ENCODE data around the gene PKD1.

Gene PKD1

GRCh38 chr16:2086106-2086742, 49.5 kb downstream of the PKD1 start:
- no peak for DNase-seq

DNA sequence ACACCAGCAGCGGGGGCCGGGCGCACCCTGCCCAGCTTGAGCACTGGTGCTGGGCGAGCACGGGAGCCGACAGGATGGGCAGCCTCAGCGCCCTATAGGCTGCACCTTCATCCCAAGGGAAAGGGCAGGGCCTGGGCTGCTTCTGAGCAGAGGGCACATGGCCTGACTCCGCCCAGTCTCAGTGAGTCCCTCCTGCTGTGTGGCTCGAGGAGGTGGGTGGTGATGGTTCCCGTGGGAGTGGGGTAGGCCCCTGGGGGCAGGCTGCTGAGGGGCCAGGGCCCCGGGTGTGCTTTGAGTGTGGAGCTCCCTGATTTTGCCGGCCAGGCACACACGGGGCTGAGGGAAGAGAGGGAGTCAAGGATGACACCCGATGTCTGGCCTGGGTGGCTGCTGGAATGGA, 50.0 kb downstream of the PKD1 start:
- no peak for DNase-seq

DNA sequence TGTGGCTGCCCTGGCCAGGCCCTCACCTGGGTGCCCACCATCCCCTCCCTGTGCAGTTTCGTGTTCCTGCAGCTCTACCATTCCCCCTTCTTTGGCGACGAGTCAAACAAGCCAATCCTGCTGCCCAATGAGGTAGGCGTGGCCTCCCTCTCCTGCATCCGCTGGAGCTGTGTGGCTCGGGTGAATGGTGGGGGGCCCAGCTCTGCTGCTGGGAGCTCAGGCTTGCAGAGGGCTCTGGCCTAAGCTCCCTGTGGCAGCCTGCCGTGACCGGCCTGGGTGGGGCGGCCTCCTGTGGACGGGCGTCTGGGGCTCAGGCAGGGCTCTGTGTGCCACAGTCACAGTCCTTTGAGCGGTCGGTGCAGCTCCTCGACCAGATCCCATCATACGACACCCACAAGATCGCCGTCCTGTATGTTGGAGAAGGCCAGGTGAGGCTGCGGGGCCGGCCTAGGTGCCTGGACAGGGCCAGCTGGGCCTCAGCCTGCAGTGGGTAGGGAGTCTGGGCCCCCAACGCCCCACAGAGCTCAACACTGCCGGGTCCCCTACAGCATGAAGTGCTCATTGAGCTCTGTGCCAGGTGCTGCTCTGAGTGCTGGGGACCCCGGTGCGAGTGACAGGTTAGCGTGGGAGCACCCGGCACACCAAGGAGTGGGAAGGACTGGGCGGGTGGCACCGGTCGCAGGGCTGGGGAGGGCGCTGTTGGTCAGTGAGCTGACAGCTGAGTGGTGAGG, 50.6 kb downstream of the PKD1 start:
- DNase-seq: no peak

DNA sequence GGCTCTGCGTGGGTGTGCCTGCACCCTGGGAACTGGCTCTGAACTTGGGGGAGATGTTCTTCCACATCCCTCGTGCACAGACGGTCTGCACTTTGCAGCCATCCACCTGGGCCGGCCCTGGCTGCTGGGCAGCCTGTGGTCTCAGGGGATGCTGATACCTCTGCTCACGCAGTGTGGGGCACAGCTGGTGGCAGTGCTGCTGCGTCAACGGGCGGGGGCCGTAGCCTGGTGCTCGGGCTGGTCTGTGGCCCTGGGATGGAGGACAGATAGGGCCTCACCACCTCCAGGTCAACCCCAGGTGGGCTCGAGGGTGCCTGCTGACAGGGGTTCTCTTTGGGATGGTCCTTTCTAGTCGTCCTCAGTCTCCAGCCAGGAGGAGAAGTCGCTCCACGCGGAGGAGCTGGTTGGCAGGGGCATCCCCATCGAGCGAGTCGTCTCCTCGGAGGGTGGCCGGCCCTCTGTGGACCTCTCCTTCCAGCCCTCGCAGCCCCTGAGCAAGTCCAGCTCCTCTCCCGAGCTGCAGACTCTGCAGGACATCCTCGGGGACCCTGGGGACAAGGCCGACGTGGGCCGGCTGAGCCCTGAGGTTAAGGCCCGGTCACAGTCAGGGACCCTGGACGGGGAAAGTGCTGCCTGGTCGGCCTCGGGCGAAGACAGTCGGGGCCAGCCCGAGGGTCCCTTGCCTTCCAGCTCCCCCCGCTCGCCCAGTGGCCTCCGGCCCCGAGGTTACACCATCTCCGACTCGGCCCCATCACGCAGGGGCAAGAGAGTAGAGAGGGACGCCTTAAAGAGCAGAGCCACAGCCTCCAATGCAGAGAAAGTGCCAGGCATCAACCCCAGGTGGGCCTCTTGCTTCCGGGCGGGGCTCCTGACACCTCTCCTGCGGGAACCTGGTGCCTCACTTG, 51.6 kb downstream of the PKD1 start:
- no peak for DNase-seq

GRCh38 chr16:2083409-2083808, 52.3 kb downstream of the PKD1 start:
- DNase-seq: no peak

GRCh38 chr16:2082983-2083364, 52.7 kb downstream of the PKD1 start:
- DNase-seq: no peak

- peak; percentile 88 for DNase-seq
Measured at GRCh38 chr16:2082171-2082982, 53.3 kb downstream of the PKD1 start.

DNA sequence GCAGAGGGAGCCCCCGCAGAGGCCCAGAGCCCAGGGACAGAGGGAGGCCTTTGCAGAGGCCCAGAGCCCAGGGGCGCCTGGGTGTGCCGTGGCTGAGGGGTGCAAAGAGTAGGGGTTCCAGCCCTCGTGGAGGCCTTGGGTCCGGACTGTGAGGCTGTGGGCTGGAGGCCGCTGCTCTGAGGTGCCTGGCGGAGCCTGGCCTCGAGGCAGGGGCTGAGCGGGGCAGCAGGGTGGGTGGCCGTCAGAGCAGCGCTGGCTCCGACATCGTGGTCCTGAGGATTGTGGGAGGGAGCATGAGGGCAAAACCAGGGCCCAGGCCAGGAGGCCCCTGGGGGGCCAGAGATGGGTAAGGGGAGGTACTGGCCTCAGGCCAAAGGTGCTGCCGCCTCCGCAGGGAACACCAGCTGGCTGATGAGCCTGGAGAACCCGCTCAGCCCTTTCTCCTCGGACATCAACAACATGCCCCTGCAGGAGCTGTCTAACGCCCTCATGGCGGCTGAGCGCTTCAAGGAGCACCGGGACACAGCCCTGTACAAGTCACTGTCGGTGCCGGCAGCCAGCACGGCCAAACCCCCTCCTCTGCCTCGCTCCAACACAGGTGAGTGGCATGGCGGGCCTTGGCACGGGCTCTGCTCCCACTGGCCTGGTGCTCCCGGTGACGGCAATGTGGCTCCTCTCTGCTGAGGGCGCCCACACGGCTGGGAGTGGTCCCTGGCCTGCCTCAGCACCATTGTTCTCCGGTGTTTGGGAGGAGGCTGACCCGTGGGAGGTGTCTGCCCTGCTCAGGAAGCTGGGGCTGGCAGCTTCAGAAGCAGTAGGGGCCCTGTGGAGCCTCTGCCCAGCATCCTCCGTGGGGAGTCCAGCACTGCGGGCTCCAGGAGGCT, 54.3 kb downstream of the PKD1 start:
- DNase-seq: no peak

DNA sequence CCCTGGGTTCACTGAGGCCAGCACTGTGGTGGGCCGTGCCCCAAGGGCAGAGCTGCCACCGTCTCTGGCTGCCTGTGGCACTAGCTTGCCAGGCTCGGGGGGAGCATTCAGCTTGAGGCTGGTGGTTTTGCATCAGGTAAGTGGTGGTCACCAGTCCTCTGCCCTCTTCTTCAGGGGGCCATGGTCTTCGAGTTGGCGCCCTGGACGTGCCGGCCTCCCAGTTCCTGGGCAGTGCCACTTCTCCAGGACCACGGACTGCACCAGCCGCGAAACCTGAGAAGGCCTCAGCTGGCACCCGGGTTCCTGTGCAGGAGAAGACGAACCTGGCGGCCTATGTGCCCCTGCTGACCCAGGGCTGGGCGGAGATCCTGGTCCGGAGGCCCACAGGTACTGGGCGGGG, 55.7 kb downstream of the PKD1 start:
- no peak for DNase-seq

DNA sequence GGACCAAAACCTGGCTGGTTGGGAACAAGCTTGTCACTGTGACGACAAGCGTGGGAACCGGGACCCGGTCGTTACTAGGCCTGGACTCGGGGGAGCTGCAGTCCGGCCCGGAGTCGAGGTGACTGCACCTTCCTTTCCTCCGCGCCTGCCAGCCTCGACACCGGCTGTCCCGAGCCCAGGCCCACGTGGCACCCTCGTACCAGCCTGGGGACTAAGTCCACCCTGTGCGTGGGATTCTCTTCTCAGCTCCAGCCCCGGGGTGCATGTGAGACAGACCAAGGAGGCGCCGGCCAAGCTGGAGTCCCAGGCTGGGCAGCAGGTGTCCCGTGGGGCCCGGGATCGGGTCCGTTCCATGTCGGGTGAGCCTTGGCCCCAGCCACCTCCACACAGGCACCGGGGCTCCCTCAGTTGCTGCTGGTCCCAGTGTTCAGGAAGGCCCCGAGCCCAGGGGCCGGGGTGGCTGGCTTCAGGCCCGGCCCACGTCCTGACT, 56.3 kb downstream of the PKD1 start:
- DNase-seq: no peak

DNA sequence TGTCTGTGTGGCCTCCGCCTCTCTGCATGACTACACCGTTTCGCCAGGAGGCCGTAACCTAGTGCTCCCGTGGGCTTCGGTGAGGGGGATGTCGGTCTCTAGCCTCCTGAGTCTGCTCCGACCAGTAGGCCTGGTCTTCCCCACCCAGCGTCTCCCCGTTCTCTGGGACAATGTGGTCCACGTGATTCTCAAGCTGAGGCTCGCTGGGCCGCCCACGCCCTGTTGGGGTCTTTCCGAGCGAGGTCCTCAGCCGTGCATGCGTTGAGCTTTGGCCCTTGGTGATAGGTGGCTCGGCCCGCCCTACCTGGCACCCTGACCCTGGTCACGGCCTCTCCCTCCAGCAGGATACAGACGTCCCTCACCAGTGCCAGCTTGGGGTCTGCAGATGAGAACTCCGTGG, 57.0 kb downstream of the PKD1 start:
- DNase-seq: no peak

GRCh38 chr16:2078096-2078495, 57.6 kb downstream of the PKD1 start:
- DNase-seq: no peak

- no peak for DNase-seq
Measured at GRCh38 chr16:2077696-2078095, 58.0 kb downstream of the PKD1 start.

DNA sequence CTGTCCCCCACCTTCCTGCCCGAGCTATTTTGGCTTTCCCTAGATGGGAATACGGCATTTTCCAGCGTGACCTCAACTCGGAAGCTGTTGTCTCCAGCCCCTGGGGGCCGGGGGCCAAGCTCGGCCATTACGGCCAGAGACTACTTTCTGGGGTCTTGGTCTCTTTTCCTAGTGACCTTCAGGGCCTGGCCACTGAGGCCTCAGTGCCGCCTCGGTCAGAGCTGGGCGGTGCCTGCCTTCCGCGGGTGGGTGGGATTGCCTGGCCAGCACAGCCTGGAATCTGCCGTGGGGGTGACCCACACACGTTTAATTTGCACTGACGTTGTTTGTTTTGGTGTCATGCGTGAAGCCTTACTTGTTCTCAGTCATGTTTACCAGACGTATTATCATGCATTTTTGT, 58.7 kb downstream of the PKD1 start:
- DNase-seq: no peak

DNA sequence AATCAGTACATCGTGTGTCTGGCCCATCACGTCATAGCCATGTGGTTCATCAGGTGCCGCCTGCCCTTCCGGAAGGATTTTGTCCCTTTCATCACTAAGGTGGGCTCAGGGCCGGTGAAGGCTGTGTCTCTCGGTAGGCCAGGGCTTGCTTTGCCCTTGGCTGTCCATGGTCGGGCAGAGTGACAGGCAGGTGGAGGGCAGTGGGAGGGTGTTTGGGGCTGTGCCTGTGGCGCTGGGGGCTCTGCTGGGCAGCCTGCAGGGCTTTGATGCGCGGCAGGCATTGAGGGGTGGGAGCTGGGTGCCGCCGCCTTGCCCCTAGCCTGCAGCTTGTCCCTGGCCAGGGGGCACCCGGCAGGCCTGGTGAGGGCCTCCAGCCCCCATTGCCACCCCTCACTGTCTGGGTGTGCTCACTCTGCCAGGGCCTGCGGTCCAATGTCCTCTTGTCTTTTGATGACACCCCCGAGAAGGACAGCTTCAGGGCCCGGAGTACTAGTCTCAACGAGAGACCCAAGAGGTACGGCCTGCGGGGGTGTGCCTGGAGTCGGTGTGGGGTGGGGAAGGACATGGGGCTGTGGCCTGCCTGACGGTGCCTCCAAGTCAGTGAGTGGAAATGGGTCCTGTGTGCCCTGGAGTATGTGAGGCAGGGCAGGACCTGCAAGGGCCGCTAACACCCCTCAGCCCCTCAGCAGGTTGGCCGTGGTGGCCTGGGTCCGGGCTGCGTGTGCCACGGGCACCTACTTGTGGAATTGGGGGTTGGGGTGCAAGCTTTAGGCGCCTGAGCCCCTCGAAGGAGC, 59.4 kb downstream of the PKD1 start:
- no peak for DNase-seq

GRCh38 chr16:2075631-2076030, 60.1 kb downstream of the PKD1 start:
- DNase-seq: no peak

DNA sequence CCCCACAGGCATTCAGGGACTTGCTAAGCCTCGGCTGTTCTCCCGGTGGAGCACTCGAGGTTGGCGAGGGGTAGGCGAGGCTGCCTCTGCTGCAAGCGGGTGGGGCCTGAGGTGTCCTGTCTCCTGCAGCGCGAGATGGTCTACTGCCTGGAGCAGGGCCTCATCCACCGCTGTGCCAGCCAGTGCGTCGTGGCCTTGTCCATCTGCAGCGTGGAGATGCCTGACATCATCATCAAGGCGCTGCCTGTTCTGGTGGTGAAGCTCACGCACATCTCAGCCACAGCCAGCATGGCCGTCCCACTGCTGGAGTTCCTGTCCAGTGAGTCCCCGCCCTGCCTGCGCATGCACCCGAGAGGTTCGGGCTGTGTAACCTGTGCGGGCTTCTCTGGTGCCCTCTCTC, 61.6 kb downstream of the PKD1 start:
- no peak for DNase-seq

DNA sequence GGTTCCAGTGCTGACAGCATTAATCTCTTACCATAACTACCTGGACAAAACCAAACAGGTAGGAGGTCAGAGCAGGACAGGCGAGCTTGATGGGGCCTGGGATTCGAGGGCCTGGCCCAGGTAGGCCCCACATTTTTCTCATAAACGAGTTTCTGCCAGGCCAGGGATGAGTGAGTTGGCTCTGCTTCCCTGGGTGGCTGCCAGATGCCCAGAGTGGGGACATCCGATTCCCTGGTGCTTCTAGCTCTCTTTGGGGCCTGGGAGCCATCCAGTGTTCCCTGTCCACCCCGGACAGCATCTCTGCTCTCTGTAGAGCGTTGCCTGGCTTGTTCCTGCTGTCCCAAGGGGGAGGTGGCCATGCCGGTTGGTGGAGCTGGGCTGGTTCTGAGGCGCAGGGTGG, 62.8 kb downstream of the PKD1 start:
- no peak for DNase-seq

DNA sequence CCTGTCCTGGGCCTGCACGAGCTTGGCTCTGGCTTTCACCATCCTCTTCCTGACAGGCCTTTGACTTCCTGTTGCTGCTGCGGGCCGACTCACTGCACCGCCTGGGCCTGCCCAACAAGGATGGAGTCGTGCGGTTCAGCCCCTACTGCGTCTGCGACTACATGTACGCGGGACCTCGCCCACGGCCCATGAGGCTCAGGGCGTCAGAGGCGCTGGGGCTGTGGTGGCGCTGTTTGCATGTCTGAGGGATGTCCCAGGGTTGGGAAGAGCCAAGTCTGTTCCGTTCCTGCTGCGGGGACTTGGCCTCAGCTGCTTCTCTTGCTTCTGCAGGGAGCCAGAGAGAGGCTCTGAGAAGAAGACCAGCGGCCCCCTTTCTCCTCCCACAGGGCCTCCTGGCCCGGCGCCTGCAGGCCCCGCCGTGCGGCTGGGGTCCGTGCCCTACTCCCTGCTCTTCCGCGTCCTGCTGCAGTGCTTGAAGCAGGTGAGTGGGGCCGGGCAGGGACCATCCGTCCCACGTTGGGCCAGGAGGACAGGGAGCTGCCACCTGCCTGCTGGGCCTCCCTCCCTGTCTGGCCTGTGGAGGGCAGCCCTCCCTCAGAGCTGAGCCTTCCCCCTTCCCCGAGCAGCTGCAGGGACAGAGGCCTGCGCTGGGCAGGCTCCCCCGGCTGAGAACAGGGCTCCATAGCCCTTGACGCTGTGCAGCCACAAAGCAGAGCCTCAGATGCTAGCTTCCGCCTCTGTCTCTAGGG, 64.1 kb downstream of the PKD1 start:
- DNase-seq: no peak
